ENCODE results near the gene ANGPT4.

Gene ANGPT4

GRCh38 chr20:939606-940005 is 23.5 kb upstream of the ANGPT4 start:
- DNase-seq (ENCODE audit: low spot score), result no peak

- DNase-seq (ENCODE audit: low spot score), result no peak
Observed at GRCh38 chr20:934186-934840, 18.2 kb upstream of the ANGPT4 start.

DNA sequence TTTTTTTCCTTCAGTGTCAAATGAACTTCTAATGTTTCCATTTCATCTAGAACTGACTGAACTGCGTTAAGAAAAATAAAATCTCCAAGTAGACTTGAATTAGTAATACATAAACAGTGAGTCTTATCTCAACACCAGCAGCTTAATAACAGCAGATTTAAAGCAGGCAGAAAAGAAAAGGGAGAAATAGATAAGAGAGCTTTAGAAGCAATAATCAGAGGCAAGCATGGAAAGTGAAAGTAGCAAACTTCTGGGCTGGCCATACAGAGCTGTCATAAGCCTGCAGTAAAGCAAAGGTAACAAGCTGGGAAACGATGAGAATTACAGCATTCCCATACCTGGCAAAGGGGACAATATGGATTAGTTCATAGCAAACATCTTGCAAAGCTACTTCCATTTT is 16.9 kb upstream of the ANGPT4 start:
- DNase-seq (ENCODE audit: low spot score), result no peak

GRCh38 chr20:931401-931800 is 15.3 kb upstream of the ANGPT4 start:
- no peak for DNase-seq (ENCODE audit: low spot score)

DNA sequence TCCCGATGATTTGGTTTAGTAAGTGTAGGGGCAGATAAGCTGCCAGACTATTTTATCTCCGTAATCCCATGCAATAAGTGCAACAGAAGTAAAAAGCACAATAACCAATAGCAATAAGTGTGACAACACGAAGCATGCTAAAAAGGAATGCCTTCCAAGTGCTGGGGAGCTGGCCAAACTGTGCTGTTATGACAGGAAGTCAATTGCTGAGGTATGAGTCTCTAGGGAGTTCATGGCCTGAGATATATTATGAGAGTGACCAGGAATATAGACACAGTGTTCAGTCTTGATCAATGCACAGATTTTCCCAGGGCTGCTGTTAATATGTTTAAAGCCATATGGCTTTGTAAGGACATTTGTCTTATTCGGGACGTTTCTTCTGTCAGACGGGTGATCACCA is 10.5 kb upstream of the ANGPT4 start:
- DNase-seq (ENCODE audit: low spot score), result no peak

- DNase-seq (ENCODE audit: low spot score), result no peak
Observed at GRCh38 chr20:925516-925915, 9.4 kb upstream of the ANGPT4 start.

- no peak for DNase-seq (ENCODE audit: low spot score)
Observed at GRCh38 chr20:924639-925038, 8.5 kb upstream of the ANGPT4 start.

DNA sequence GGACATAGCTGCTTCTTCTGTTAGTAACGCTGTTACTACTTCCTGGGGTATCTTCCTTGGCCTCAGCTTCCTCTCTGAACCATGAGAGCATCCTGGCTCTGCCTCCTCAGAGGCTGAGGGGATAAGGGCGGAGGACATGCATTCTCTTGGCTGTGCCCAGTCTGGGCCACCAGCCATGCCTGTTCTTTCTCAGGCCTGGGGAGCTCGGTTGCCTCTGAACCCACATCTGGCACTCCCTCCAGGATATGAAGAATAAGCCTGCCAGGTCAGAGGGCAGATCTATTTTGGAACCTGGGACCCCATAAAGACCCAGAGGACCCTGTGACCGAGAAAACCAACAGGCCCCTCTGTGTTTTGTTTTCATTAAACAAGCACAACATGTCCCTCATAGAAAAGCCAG is 6.6 kb upstream of the ANGPT4 start:
- DNase-seq (ENCODE audit: low spot score), result no peak

- no peak for DNase-seq (ENCODE audit: low spot score)
Observed at GRCh38 chr20:921068-921467, 4.9 kb upstream of the ANGPT4 start.

GRCh38 chr20:920311-920710 is 4.2 kb upstream of the ANGPT4 start:
- no peak for DNase-seq (ENCODE audit: low spot score)

- DNase-seq (ENCODE audit: low spot score), result no peak
Observed at GRCh38 chr20:919491-919916, 3.4 kb upstream of the ANGPT4 start.

GRCh38 chr20:917416-917815 is 1.3 kb upstream of the ANGPT4 start:
- no peak for DNase-seq (ENCODE audit: low spot score)

DNA sequence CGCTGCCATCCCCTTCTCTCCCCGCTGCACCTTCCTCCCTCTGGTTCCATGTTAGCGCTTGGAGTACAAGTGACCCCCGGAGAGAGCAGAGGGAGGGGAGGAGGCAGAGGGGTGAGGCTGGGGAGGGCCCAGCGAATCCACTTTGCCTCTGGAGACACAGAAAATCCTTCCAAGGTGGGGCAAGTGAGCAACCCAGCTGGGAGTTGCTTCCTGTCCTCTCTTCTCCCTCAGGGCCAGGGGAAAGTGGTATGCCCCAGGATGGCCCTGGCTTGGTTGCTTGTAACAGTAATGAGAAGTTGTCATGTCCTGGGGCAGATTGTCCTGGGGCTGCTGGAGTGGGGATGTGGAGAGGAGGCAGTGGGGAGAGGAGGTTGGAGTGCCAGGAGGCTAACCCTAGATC is 691 bp upstream of the ANGPT4 start:
- no peak for DNase-seq (ENCODE audit: low spot score)

DNA sequence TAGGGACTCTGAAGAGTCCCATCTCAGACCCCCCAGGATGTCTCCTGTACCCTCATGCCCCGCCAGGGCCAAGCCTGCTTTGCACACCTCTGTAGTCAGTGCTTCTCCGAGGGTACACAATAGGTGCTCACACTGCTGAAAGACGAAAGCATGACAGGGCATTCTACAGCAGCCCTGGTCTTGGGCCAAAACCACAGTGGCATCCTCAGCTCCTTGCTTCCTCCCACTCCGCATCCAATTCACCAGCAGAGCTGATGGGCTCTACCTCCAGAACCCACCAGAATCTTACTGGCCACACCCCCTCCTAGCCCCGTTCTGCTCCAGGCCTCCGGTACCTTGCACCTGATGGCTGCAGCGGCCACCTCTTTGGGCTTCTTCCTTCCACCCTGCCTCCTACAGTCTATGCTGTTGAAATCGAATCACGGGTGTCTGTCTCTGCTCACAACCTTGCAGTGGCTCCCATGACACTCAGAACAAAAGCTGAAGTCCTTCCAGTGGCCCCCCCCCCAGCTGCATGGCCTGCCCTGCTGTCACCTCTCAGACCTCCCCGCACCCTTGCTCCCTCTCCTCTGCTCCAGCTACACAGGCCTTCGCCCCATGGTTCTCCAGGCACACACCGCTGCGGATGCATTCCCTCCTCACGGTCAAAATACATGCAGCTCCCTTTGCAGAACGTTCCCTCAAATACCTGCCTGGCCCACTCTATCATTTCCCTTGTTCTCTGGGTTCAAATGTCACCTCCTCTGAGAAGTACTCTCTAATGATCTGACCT is 1.2 kb downstream of the ANGPT4 start:
- no peak for DNase-seq (ENCODE audit: low spot score)

DNA sequence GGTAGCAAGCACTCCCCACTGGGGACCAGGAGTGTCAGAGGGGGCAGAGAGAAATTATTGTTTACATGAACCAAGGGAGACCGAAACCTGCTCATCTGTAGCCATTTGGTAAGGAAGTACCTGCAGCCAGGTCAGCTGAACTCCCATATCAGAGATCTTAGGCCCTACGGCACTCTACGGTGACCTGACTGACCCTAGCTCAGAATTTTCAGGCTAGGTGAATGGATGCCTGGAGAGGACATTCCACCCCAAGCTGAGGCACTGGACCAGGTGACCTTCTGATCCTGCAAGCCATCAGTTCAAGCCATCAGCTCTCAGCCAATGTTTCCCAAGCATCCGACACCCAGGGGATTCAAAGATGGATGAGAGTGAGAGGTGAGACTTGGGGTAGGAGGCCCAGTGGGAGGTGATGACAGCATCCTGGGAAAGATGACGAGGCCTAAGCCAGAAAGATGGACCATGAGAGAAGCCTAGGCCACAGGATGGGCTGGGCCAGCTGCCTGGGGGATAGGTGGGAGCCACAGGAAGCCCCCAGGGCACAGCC is 2.8 kb downstream of the ANGPT4 start:
- DNase-seq (ENCODE audit: low spot score), result no peak

GRCh38 chr20:911882-912600 is 4.1 kb downstream of the ANGPT4 start:
- no peak for DNase-seq (ENCODE audit: low spot score)

GRCh38 chr20:910870-911770 is 5.0 kb downstream of the ANGPT4 start:
- DNase-seq (ENCODE audit: low spot score), result no peak

- no peak for DNase-seq (ENCODE audit: low spot score)
Observed at GRCh38 chr20:910132-910869, 5.8 kb downstream of the ANGPT4 start.

DNA sequence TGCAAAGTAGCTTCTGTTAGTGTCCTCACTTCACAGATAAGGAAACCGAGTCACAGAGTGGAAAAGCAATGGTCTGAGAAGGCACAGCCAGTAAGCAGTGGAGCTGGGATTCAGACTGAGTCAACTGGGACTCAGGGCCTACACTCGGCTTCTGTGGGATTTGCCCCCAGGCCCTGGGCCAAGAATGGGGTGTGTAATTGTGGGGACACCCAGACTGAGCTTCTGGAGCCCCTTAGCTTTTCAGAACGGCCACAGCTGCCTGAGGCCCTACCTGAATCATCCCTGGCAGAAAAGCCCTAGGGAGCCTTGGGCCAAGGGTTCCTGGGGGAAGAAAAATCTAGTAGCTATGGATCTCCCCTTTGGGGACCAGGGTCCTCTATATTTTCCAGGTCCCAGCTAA is 6.5 kb downstream of the ANGPT4 start:
- DNase-seq (ENCODE audit: low spot score), result no peak

GRCh38 chr20:906703-907270 is 9.3 kb downstream of the ANGPT4 start:
- DNase-seq (ENCODE audit: low spot score), result no peak

Measured in globus pallidus (tissue), 1 donor.